Hematopoietic multipotent progenitor cell treated with erythropoietin and hydrocortisone succinate and interleukin-3 and kit ligand, for 15 days (in vitro differentiated cells): Measurements from ENCODE around the gene SELENON.

Experiments used
- DNase-seq: peaks from one replicate; pipeline ENCODE4 v3.0.0-alpha.2; 2015; ENCODE audit warnings: low spot score

The SELENON gene

GRCh38 chr1:25864434-25864833, 64.4 kb downstream of the SELENON start:
- no peak for DNase-seq

GRCh38 chr1:25866288-25866687, 66.3 kb downstream of the SELENON start:
- DNase-seq = no peak

GRCh38 chr1:25867210-25867991, 67.4 kb downstream of the SELENON start:
- no peak for DNase-seq
